BJ (cell line): ENCODE data around the gene RAB35. TPM values are rescaled to one million over a fixed set of nuclear protein-coding genes. Genes with fewer than 3 reads are reported as not detected.

Experiments
- CTCF ChIA-PET: fragments of 350-600 bp; formaldehyde crosslinking; extraction: SDS; loops from one replicate; lab custom pipeline; 2021; ENCODE audit warnings: antibody characterized with exemption, inconsistent platforms; lab: Yijun Ruan, JAX
- POLR2A ChIA-PET: fragments of 300-600 bp; sonication (Branson Sonifier 250); formaldehyde crosslinking; extraction: SDS; loops from one replicate; lab custom pipeline; 2021; ENCODE audit warnings: antibody characterized with exemption; lab: Charles Lee
- DNase-seq: peaks from one replicate; pipeline ENCODE4 v3.0.0-alpha.2; 2011; ENCODE audit warnings: low read depth
- H3K27me3 ChIP-seq: 2 replicates; pipeline ENCODE4 v1.6.0; 2011; ENCODE audit warnings: low read length; ENCODE audit not compliant: control insufficient read depth, insufficient read depth
- H3K36me3 ChIP-seq: 2 replicates; pipeline ENCODE4 v1.5.1; 2011; ENCODE audit warnings: low read length; ENCODE audit not compliant: control insufficient read depth, insufficient read depth
- H3K4me3 ChIP-seq: 2 replicates; pipeline ENCODE4 v1.5.1; 2011; ENCODE audit warnings: low read depth, mild to moderate bottlenecking, control low read depth, low read length
- polyA plus RNA-seq: library from polyadenylated mRNA; depleted of rRNA; stranded (reverse); fragments of >200 nt; gene quantifications from 2 replicates; pipeline ENCODE4 v1.2.3, GENCODE V29; 2011
- TF ChIP-seq, protein P1 (sequence below): IDR thresholded peaks from 2 replicates; pipeline ENCODE4 v1.5.1; 2011; ENCODE audit warnings: low read depth, mild to moderate bottlenecking, control low read depth, inconsistent platforms, low read length, moderate library complexity; ENCODE audit not compliant: insufficient read depth

Gene RAB35
- polyA plus RNA-seq, 1 experiment, result 50.3 TPM

DNA sequence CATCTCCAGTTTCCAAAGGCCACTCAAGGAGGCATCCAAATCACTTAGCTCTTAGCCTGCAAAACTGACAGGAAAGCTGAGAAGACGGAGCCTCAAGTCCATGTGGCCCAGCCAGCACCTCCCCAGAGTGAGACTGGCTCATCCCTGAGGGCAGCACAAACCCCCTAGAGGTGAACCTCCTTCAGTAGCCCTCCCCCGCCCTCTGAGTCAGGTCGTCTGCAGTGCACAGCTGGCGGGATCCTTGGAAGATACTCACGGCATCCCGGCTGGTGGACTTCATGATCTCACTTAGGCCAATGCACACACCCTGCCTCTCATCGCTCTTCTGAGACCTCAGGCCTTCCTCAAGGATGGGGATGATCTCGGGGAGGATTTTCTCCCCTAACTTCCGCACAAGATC, 24.1 kb upstream of the RAB35 start:
- DNase-seq, result no peak

DNA sequence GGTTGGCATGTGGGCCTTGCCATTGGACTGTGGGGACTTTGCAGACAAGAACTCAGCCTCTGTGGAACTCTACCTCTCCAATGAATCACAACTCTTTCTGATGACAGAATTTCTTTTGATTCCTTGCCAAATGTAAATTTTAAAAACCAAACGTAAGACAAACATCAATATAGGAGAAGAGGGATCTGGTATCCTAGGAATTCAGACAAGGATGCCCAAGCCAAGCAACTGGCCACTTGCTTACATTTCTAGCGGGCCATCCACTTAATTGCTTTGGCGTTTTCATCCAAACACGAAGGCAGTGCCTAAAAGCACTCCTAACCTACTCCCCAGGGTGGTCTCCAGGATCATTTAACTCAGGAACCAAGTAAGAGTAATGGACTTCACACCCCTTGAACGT, 23.4 kb upstream of the RAB35 start:
- Histone ChIP-seq H3K36me3 (peaks cover 61% of the 10 kb centered on the region), H3K4me3 (no peak overlapping the region), H3K27me3 (no peaks in the 10 kb centered on the region)
- CTCF ChIA-PET, result no interaction called here
- no peak for DNase-seq
- POLR2A ChIA-PET, result no interaction called here
- TF ChIP-seq, protein P1, sequence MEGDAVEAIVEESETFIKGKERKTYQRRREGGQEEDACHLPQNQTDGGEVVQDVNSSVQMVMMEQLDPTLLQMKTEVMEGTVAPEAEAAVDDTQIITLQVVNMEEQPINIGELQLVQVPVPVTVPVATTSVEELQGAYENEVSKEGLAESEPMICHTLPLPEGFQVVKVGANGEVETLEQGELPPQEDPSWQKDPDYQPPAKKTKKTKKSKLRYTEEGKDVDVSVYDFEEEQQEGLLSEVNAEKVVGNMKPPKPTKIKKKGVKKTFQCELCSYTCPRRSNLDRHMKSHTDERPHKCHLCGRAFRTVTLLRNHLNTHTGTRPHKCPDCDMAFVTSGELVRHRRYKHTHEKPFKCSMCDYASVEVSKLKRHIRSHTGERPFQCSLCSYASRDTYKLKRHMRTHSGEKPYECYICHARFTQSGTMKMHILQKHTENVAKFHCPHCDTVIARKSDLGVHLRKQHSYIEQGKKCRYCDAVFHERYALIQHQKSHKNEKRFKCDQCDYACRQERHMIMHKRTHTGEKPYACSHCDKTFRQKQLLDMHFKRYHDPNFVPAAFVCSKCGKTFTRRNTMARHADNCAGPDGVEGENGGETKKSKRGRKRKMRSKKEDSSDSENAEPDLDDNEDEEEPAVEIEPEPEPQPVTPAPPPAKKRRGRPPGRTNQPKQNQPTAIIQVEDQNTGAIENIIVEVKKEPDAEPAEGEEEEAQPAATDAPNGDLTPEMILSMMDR, result no peak

More for the DNA sequence above, 24.1 kb upstream of the RAB35 start:
- ChIA-PET POLR2A (no interaction called here), CTCF (no interaction called here)
- H3K4me3 ChIP-seq, result no peak overlapping the region
- TF ChIP-seq, protein P1, result no peak
- peaks cover 65% of the 10 kb centered on the region for H3K36me3 ChIP-seq
- H3K27me3 ChIP-seq, result no peaks in the 10 kb centered on the region

DNA sequence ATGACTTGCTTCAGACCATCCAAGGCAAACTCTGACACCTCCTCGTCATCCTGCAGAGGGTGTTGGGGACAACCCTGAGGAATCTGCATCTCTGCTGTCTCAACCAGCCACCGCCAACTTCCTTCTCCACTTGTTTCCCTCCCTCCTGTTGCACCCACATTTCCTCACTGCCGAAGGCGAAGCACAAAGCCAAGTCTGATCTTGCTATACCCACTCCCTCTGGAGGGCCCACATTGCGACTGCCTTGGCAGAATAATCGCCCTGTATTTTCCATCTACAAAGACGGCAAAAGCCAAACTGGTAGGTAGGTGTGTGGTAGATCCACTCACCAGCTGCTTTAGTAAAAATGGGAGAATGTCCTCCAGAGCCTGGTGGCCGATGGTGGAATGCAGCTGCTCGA, 21.8 kb upstream of the RAB35 start:
- no peak overlapping the region for H3K4me3 ChIP-seq
- no peak for DNase-seq
- peaks cover 59% of the 10 kb centered on the region for H3K36me3 ChIP-seq
- ChIA-PET POLR2A (no interaction called here), CTCF (no interaction called here)
- TF ChIP-seq, protein P1, result no peak
- H3K27me3 ChIP-seq, result no peaks in the 10 kb centered on the region

DNA sequence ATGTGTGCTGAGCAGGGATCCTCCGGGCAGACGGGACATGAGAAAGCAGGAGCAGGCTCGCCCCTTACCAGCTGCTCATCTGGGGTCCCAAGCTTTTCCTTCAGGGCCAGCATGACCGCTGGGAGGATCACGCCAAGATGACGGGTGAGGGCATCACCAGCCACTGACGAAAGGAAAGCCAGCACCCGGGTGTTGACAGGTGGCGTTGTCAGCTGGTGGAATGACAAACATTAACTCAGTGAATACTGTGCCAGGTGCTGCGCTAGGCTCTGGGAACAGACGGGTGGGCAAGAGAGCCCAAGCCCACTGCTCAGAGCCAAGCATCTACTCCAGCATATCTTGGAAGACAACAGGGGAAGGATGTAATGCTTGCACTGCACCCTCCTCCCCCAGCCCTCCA, 21.3 kb upstream of the RAB35 start:
- no peaks in the 10 kb centered on the region for H3K27me3 ChIP-seq
- DNase-seq, result no peak
- no peak overlapping the region for H3K4me3 ChIP-seq
- CTCF ChIA-PET, result interaction anchor here (1.2 kb wide), 1 partner anchor 38 kb away, joined by 3 read pairs; no protein-coding TSS in a partner anchor
- TF ChIP-seq, protein P1, result no peak
- H3K36me3 ChIP-seq, result peaks cover 62% of the 10 kb centered on the region
- POLR2A ChIA-PET, result no interaction called here

DNA sequence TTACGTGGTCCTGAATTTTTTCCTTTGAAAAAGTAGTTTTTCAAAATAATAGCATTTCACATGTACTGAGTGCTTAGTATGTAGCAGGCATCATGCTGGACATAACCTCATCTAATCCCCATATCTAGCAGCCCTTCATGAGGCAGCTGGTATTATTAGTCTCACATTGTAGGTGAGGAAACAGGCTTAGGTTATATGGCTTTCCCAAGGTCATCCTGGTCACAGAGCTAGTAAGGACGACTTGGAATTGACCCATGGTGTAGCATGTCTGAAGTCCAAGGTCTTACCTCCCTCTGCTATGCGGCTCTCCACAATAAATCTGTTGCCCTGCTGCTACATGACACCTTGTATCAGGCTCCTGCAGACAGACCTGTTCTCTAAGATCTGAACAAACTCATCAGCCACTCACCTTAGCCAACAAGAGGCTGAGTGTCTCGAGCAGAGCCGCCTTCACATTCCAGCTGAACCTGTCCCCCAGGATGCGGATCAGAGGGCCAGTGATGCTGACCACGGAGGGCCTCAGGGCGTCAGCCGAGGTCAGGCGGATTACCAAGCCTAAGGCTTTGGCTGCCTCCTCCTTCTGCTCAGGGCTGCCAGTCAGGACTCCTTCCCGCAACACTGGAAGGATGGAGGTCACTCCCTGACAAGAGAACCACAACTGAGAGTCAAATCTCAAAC, 19.7 kb upstream of the RAB35 start:
- Histone ChIP-seq H3K36me3 (peaks cover 62% of the 10 kb centered on the region), H3K27me3 (no peaks in the 10 kb centered on the region), H3K4me3 (no peak overlapping the region)
- DNase-seq, result no peak
- CTCF ChIA-PET, result interaction anchor here (0.9 kb wide), 1 partner anchor 11 kb away, joined by 3 read pairs; no protein-coding TSS in a partner anchor
- POLR2A ChIA-PET, result no interaction called here
- TF ChIP-seq, protein P1, result no peak
